GM10266 (cell line): ENCODE measurements around the gene COL8A1.

Source experiments
- DNase-seq: peaks from one replicate; pipeline ENCODE4 v3.0.0; 2012; ENCODE audit errors: extremely low spot score
- TF ChIP-seq, protein P1 (sequence below): IDR thresholded peaks from 2 replicates; pipeline ENCODE4 v1.5.1; 2012; ENCODE audit warnings: mild to moderate bottlenecking, low read depth; ENCODE audit not compliant: control insufficient read depth, insufficient read depth; ENCODE audit errors: missing control alignments

The COL8A1 gene

GRCh38 chr3:99760031-99760430, 121.6 kb downstream of the COL8A1 start:
- TF ChIP-seq, protein P1, sequence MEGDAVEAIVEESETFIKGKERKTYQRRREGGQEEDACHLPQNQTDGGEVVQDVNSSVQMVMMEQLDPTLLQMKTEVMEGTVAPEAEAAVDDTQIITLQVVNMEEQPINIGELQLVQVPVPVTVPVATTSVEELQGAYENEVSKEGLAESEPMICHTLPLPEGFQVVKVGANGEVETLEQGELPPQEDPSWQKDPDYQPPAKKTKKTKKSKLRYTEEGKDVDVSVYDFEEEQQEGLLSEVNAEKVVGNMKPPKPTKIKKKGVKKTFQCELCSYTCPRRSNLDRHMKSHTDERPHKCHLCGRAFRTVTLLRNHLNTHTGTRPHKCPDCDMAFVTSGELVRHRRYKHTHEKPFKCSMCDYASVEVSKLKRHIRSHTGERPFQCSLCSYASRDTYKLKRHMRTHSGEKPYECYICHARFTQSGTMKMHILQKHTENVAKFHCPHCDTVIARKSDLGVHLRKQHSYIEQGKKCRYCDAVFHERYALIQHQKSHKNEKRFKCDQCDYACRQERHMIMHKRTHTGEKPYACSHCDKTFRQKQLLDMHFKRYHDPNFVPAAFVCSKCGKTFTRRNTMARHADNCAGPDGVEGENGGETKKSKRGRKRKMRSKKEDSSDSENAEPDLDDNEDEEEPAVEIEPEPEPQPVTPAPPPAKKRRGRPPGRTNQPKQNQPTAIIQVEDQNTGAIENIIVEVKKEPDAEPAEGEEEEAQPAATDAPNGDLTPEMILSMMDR, result no peak
- no peak for DNase-seq

DNA sequence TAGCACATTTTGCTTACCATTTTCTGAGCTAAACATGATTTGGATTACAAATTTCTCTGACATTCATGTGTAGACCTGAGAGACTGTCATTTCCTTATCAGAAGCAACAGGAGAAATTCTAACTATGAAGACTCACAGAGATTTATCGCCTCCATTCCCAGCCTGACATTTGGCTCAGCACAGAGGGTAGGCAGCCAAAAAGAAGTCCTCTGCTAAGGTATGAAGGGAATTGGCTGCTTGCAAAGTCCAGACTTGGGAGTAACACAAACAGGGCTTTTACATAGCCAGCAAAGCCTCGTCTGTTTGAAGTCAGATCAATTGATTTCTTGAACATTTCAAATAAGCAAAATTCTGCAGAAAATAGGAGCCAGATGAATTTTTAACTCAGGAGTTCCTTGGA, 122.2 kb downstream of the COL8A1 start:
- no peak for DNase-seq
- TF ChIP-seq, protein P1, result no peak

GRCh38 chr3:99761415-99762165, 123.2 kb downstream of the COL8A1 start:
- TF ChIP-seq, protein P1, result no peak

GRCh38 chr3:99762901-99763300, 124.5 kb downstream of the COL8A1 start:
- TF ChIP-seq, protein P1, result no peak
- DNase-seq, result no peak

More at GRCh38 chr3:99761415-99762165, 123.2 kb downstream of the COL8A1 start:
- DNase-seq, result no peak

- TF ChIP-seq, protein P1, result no peak
- no peak for DNase-seq
These were observed 126.0 kb downstream of the COL8A1 start for GRCh38 chr3:99764377-99764776.

DNA sequence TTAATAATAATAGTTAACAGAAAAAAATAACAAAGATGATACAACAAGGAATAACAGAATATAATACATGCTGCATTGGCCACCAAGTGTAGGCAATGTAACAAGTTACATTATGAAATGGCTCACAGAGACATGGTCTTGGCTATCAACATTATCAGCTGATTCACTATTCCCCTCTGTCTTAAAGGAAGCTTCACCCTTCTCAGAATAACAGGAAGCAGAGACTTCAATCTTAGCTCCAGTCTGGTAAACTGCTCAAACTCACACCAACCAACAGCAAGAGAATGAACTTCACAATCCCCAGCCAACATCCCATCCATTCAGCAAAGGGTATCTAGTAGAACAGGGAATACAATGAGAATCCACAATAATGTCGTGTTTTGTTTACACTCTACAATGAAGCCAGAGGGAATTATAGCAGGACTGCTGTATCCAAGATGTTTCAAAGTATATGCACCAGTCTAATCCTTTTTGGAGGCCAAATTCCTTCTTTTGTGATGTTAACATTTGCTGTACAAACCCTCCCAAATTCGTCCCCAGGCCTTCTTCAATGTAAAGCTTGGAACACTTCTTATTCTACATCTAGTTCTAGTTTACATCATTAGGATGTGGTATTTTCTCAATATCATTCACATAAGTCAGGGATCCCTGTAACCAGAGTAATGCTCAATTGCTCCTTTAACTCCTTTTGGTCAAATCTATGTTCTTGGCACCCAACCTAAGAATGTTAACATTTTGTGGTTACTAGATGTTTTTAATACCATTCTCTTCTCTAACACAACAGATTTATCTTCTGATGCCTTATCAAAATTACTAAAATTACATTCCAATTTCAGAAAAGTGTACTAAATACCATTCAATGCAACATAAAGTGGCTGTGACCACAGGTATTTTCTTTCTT, 126.9 kb downstream of the COL8A1 start:
- TF ChIP-seq, protein P1, result no peak
- no peak for DNase-seq
